ENCODE data around the gene FOXP3.

FOXP3 gene

DNA sequence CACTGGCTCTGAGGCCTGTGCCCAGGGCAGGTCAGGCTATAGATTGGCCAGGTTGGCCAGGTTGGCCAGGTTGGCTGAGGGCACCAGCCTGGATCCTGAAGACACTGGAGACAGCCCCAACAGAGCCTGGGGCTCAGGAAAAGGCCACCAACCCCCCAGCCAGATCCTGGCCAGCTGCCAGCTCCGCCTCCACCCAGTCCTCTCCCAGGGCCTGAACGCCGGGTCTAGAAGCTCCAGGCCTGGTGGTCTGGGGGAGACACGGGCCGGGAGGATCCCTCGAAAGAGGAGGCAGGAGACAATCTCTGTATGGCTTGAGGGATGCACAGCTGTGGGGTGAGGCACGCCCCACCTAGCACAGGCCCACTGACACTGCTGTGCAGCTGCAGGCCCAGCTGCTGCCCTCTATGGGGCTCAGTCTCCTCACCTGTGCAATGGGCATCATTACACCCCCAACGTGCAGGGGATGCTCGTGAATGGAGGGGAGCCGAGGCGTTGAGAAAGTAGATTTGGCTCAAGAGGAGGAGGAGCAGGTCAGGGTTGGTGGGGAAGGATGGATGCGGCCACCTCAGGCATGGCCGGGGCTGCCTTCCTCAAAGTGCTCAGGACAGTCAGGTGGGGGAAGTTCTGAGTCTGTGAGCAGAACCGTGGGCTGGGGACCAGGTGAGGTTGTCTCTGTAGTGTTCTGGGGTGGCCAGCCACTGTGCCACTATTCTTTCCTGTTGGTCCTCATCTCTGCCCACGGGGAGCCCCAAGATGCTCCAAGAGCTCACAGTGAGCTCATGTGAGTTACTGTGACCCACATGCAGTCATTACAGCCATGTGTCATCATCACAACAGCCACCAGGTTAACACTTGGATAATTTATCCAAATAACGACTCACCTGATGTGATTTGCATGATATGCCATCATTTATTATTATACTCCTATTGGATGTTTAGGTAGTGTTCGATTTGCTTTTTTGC is 28.2 kb upstream of the FOXP3 start:
- no peaks in the 10 kb centered on the region for H3K4me1 ChIP-seq (ENCODE audit: control insufficient read depth, insufficient read depth, low read length)
- WGBS, 2 experiments: 92 to 95% methylated on average over 15 of the region's 17 CpGs
- no peaks in the 10 kb centered on the region for H3K9me3 ChIP-seq (ENCODE audit: control insufficient read depth, low read length)
- H3K27me3 ChIP-seq (ENCODE audit: control insufficient read depth, insufficient read depth, low read length, poor library complexity, severe bottlenecking): no peaks in the 10 kb centered on the region
- no peak overlapping the region for H3K27ac ChIP-seq (ENCODE audit: insufficient read depth, low read depth, low read length, poor library complexity, severe bottlenecking)
- no peak overlapping the region for H3K4me3 ChIP-seq (ENCODE audit: insufficient read depth, low read depth, low read length)
- H3K36me3 ChIP-seq (ENCODE audit: control insufficient read depth, insufficient read depth, low read length): no peaks in the 10 kb centered on the region

GRCh38 chrX:49291615-49292337 is 27.3 kb upstream of the FOXP3 start:
- Histone ChIP-seq H3K4me1 (ENCODE audit: control insufficient read depth, insufficient read depth, low read length) (no peaks in the 10 kb centered on the region), H3K4me3 (ENCODE audit: insufficient read depth, low read depth, low read length) (no peak overlapping the region), H3K36me3 (ENCODE audit: control insufficient read depth, insufficient read depth, low read length) (no peaks in the 10 kb centered on the region), H3K27me3 (ENCODE audit: control insufficient read depth, insufficient read depth, low read length, poor library complexity, severe bottlenecking) (no peaks in the 10 kb centered on the region), H3K9me3 (ENCODE audit: control insufficient read depth, low read length) (no peaks in the 10 kb centered on the region), H3K27ac (ENCODE audit: insufficient read depth, low read depth, low read length, poor library complexity, severe bottlenecking) (no peak overlapping the region)
- WGBS, 2 experiments: 39 to 41% methylated on average over 10 to 11 of the region's 11 CpGs

GRCh38 chrX:49290215-49290614 is 25.7 kb upstream of the FOXP3 start:
- Histone ChIP-seq H3K4me1 (ENCODE audit: control insufficient read depth, insufficient read depth, low read length) (no peaks in the 10 kb centered on the region), H3K36me3 (ENCODE audit: control insufficient read depth, insufficient read depth, low read length) (no peaks in the 10 kb centered on the region), H3K4me3 (ENCODE audit: insufficient read depth, low read depth, low read length) (no peak overlapping the region), H3K27me3 (ENCODE audit: control insufficient read depth, insufficient read depth, low read length, poor library complexity, severe bottlenecking) (no peaks in the 10 kb centered on the region), H3K9me3 (ENCODE audit: control insufficient read depth, low read length) (no peaks in the 10 kb centered on the region), H3K27ac (ENCODE audit: insufficient read depth, low read depth, low read length, poor library complexity, severe bottlenecking) (no peak overlapping the region)
- WGBS, 2 experiments: 85 to 90% methylated on average over 7 of the region's 7 CpGs

- Histone ChIP-seq H3K27me3 (ENCODE audit: control insufficient read depth, insufficient read depth, low read length, poor library complexity, severe bottlenecking) (no peaks in the 10 kb centered on the region), H3K4me1 (ENCODE audit: control insufficient read depth, insufficient read depth, low read length) (peaks cover under 1% of the 10 kb centered on the region), H3K9me3 (ENCODE audit: control insufficient read depth, low read length) (no peaks in the 10 kb centered on the region), H3K36me3 (ENCODE audit: control insufficient read depth, insufficient read depth, low read length) (no peaks in the 10 kb centered on the region), H3K27ac (ENCODE audit: insufficient read depth, low read depth, low read length, poor library complexity, severe bottlenecking) (no peak overlapping the region), H3K4me3 (ENCODE audit: insufficient read depth, low read depth, low read length) (no peak overlapping the region)
- WGBS, 2 experiments: 89 to 100% methylated on average over 1 of the region's 1 CpG
Observed at GRCh38 chrX:49287665-49288064, 23.2 kb upstream of the FOXP3 start.

DNA sequence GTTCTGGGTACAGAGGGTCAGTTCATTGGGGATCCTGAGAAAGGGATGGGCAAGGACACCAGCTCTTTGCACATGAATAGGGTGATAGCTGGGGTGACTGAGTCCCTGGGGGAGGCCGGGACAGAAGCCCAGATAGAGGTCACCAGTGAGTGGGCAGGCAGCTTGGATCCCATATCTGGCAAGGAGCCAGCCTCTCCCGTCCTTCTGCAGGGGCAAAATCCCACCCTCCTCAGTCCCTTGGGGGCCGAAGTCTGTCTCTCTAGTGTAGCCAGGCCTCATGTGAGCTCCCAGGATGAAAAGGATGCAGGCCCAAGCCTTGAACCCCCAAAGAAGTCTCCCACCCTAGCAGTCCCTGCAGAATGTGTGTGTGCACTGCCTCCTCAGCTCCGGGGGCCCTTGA is 22.1 kb upstream of the FOXP3 start:
- Histone ChIP-seq H3K4me1 (ENCODE audit: control insufficient read depth, insufficient read depth, low read length) (peaks cover 5% of the 10 kb centered on the region), H3K36me3 (ENCODE audit: control insufficient read depth, insufficient read depth, low read length) (no peaks in the 10 kb centered on the region), H3K27ac (ENCODE audit: insufficient read depth, low read depth, low read length, poor library complexity, severe bottlenecking) (no peak overlapping the region), H3K4me3 (ENCODE audit: insufficient read depth, low read depth, low read length) (no peak overlapping the region), H3K27me3 (ENCODE audit: control insufficient read depth, insufficient read depth, low read length, poor library complexity, severe bottlenecking) (no peaks in the 10 kb centered on the region), H3K9me3 (ENCODE audit: control insufficient read depth, low read length) (no peaks in the 10 kb centered on the region)
- WGBS, 2 experiments: 91 to 93% methylated on average over 4 of the region's 4 CpGs

- Histone ChIP-seq H3K27me3 (ENCODE audit: control insufficient read depth, insufficient read depth, low read length, poor library complexity, severe bottlenecking) (no peaks in the 10 kb centered on the region), H3K36me3 (ENCODE audit: control insufficient read depth, insufficient read depth, low read length) (no peaks in the 10 kb centered on the region), H3K4me1 (ENCODE audit: control insufficient read depth, insufficient read depth, low read length) (peaks cover 5% of the 10 kb centered on the region), H3K4me3 (ENCODE audit: insufficient read depth, low read depth, low read length) (no peak overlapping the region), H3K9me3 (ENCODE audit: control insufficient read depth, low read length) (no peaks in the 10 kb centered on the region), H3K27ac (ENCODE audit: insufficient read depth, low read depth, low read length, poor library complexity, severe bottlenecking) (no peak overlapping the region)
- 94 to 96% methylated on average over 18 of the region's 18 CpGs for WGBS, 2 experiments
Observed at GRCh38 chrX:49286136-49286535, 21.6 kb upstream of the FOXP3 start.

- Histone ChIP-seq H3K36me3 (ENCODE audit: control insufficient read depth, insufficient read depth, low read length) (no peaks in the 10 kb centered on the region), H3K4me3 (ENCODE audit: insufficient read depth, low read depth, low read length) (no peak overlapping the region), H3K4me1 (ENCODE audit: control insufficient read depth, insufficient read depth, low read length) (peaks cover 5% of the 10 kb centered on the region), H3K27me3 (ENCODE audit: control insufficient read depth, insufficient read depth, low read length, poor library complexity, severe bottlenecking) (no peaks in the 10 kb centered on the region), H3K9me3 (ENCODE audit: control insufficient read depth, low read length) (no peaks in the 10 kb centered on the region), H3K27ac (ENCODE audit: insufficient read depth, low read depth, low read length, poor library complexity, severe bottlenecking) (no peak overlapping the region)
- WGBS, 2 experiments: 86 to 88% methylated on average over 3 of the region's 3 CpGs
Observed at GRCh38 chrX:49284212-49284611, 19.7 kb upstream of the FOXP3 start.

- Histone ChIP-seq H3K4me1 (ENCODE audit: control insufficient read depth, insufficient read depth, low read length) (peaks cover 5% of the 10 kb centered on the region), H3K27me3 (ENCODE audit: control insufficient read depth, insufficient read depth, low read length, poor library complexity, severe bottlenecking) (no peaks in the 10 kb centered on the region), H3K9me3 (ENCODE audit: control insufficient read depth, low read length) (no peaks in the 10 kb centered on the region), H3K27ac (ENCODE audit: insufficient read depth, low read depth, low read length, poor library complexity, severe bottlenecking) (no peak overlapping the region), H3K4me3 (ENCODE audit: insufficient read depth, low read depth, low read length) (no peak overlapping the region), H3K36me3 (ENCODE audit: control insufficient read depth, insufficient read depth, low read length) (no peaks in the 10 kb centered on the region)
- 17 to 28% methylated on average over 10 to 11 of the region's 11 CpGs for WGBS, 2 experiments
Observed at GRCh38 chrX:49282647-49283011, 18.1 kb upstream of the FOXP3 start.

GRCh38 chrX:49278081-49278480 is 13.6 kb upstream of the FOXP3 start:
- WGBS, 2 experiments: 95 to 99% methylated on average over 3 of the region's 3 CpGs
- Histone ChIP-seq H3K9me3 (ENCODE audit: control insufficient read depth, low read length) (no peaks in the 10 kb centered on the region), H3K27ac (ENCODE audit: insufficient read depth, low read depth, low read length, poor library complexity, severe bottlenecking) (no peak overlapping the region), H3K4me3 (ENCODE audit: insufficient read depth, low read depth, low read length) (no peak overlapping the region), H3K36me3 (ENCODE audit: control insufficient read depth, insufficient read depth, low read length) (no peaks in the 10 kb centered on the region), H3K27me3 (ENCODE audit: control insufficient read depth, insufficient read depth, low read length, poor library complexity, severe bottlenecking) (no peaks in the 10 kb centered on the region), H3K4me1 (ENCODE audit: control insufficient read depth, insufficient read depth, low read length) (peaks cover 5% of the 10 kb centered on the region)

DNA sequence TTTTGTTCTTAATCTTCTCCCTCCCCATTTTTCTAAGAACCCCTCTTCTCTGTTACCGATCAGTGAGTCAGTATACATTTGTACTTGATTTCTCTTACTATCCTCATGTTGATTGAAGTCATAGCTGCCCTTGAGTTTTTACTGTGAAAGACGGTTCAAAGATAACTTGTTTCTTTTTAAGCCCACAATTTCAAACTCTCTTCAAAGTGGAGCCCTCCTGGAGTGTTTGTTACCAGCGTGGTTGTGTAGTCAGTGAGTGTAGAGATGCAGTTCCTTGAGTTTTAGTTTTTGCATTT is 13.0 kb upstream of the FOXP3 start:
- Histone ChIP-seq H3K4me1 (ENCODE audit: control insufficient read depth, insufficient read depth, low read length) (peaks cover 3% of the 10 kb centered on the region), H3K27ac (ENCODE audit: insufficient read depth, low read depth, low read length, poor library complexity, severe bottlenecking) (no peak overlapping the region), H3K4me3 (ENCODE audit: insufficient read depth, low read depth, low read length) (no peak overlapping the region), H3K27me3 (ENCODE audit: control insufficient read depth, insufficient read depth, low read length, poor library complexity, severe bottlenecking) (no peaks in the 10 kb centered on the region), H3K9me3 (ENCODE audit: control insufficient read depth, low read length) (no peaks in the 10 kb centered on the region), H3K36me3 (ENCODE audit: control insufficient read depth, insufficient read depth, low read length) (no peaks in the 10 kb centered on the region)
- 82 to 88% methylated on average over 2 to 3 of the region's 3 CpGs for WGBS, 2 experiments
